ENCODE measurements around the gene THAP3. TPM values are rescaled to one million over a fixed set of nuclear protein-coding genes. Genes with fewer than 3 reads are reported as not detected.

THAP3 gene
- total and polyA plus RNA-seq, 2 experiments from 2014 or later: 15.1 to 23.8 TPM

- H3K27ac Mint-ChIP-seq: no peak overlapping the region
- peaks cover 70% of the 10 kb centered on the region for H3K36me3 Mint-ChIP-seq (ENCODE audit: low read depth)
- H3K27ac ChIP-seq (ENCODE audit: low read depth): no peak overlapping the region
- no peak overlapping the region for H3K4me3 ChIP-seq
- H3K4me1 Mint-ChIP-seq: peaks cover 11% of the 10 kb centered on the region; the same call in 2 of the 3 replicates
- peaks cover 5% of the 10 kb centered on the region; the same call in 1 of the 2 replicates for H3K27me3 ChIP-seq (ENCODE audit: insufficient read depth)
- DNase-seq (ENCODE audit: low spot score): no peak
- peaks cover 9% of the 10 kb centered on the region for H3K36me3 ChIP-seq (ENCODE audit: insufficient read depth)
- H3K4me1 ChIP-seq (ENCODE audit: insufficient read depth): peaks cover 9% of the 10 kb centered on the region
- no peak for ATAC-seq
- H4K20me1 ChIP-seq (replicated peaks; ENCODE audit: insufficient read depth): peaks cover 48% of the 10 kb centered on the region
- no peak overlapping the region for H3K4me2 ChIP-seq
- H3K9me3 Mint-ChIP-seq: no peaks in the 10 kb centered on the region
- peaks cover 57% of the 10 kb centered on the region for H3K79me2 ChIP-seq (replicated peaks; ENCODE audit: insufficient read depth)
- TF ChIP-seq CREB1 (CRISPR knock-in tag; IDR thresholded peaks at IDR 0.05; ENCODE audit: low read depth) (no peak), ZNF462 (CRISPR knock-in tag; IDR thresholded peaks at IDR 0.05) (no peak), POLR2AphosphoS5 (IDR thresholded peaks at IDR 0.05; ENCODE audit: low read depth) (no peak), NANOG (IDR thresholded peaks at IDR 0.05; ENCODE audit: borderline replicate concordance) (no peak), EZH2 (IDR thresholded peaks at IDR 0.05; ENCODE audit: low read depth, unreplicated experiment) (no peak), EZH2phosphoT487 (IDR thresholded peaks at IDR 0.05; ENCODE audit: unreplicated experiment) (no peak), STAT1 (IDR thresholded peaks at IDR 0.05; ENCODE audit: unreplicated experiment) (no peak), ZNF114 (CRISPR knock-in tag; IDR thresholded peaks at IDR 0.05) (no peak), JUNB (IDR thresholded peaks at IDR 0.05; ENCODE audit: unreplicated experiment) (no peak), ZNF331 (CRISPR knock-in tag; IDR thresholded peaks at IDR 0.05; ENCODE audit: low read depth) (no peak), ETS1 (IDR thresholded peaks at IDR 0.05) (no peak)
- TF ChIP-seq, protein P1, sequence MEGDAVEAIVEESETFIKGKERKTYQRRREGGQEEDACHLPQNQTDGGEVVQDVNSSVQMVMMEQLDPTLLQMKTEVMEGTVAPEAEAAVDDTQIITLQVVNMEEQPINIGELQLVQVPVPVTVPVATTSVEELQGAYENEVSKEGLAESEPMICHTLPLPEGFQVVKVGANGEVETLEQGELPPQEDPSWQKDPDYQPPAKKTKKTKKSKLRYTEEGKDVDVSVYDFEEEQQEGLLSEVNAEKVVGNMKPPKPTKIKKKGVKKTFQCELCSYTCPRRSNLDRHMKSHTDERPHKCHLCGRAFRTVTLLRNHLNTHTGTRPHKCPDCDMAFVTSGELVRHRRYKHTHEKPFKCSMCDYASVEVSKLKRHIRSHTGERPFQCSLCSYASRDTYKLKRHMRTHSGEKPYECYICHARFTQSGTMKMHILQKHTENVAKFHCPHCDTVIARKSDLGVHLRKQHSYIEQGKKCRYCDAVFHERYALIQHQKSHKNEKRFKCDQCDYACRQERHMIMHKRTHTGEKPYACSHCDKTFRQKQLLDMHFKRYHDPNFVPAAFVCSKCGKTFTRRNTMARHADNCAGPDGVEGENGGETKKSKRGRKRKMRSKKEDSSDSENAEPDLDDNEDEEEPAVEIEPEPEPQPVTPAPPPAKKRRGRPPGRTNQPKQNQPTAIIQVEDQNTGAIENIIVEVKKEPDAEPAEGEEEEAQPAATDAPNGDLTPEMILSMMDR (conservative IDR thresholded peaks at IDR 0.05; ENCODE audit: low read depth in 2 of 2): no peak
- TF ChIP-seq, protein P2, sequence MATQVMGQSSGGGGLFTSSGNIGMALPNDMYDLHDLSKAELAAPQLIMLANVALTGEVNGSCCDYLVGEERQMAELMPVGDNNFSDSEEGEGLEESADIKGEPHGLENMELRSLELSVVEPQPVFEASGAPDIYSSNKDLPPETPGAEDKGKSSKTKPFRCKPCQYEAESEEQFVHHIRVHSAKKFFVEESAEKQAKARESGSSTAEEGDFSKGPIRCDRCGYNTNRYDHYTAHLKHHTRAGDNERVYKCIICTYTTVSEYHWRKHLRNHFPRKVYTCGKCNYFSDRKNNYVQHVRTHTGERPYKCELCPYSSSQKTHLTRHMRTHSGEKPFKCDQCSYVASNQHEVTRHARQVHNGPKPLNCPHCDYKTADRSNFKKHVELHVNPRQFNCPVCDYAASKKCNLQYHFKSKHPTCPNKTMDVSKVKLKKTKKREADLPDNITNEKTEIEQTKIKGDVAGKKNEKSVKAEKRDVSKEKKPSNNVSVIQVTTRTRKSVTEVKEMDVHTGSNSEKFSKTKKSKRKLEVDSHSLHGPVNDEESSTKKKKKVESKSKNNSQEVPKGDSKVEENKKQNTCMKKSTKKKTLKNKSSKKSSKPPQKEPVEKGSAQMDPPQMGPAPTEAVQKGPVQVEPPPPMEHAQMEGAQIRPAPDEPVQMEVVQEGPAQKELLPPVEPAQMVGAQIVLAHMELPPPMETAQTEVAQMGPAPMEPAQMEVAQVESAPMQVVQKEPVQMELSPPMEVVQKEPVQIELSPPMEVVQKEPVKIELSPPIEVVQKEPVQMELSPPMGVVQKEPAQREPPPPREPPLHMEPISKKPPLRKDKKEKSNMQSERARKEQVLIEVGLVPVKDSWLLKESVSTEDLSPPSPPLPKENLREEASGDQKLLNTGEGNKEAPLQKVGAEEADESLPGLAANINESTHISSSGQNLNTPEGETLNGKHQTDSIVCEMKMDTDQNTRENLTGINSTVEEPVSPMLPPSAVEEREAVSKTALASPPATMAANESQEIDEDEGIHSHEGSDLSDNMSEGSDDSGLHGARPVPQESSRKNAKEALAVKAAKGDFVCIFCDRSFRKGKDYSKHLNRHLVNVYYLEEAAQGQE (IDR thresholded peaks at IDR 0.05; ENCODE audit: unreplicated experiment): no peak
- no peak overlapping the region for H3K4me3 Mint-ChIP-seq
- no peaks in the 10 kb centered on the region for H3K9me2 ChIP-seq (ENCODE audit: insufficient read depth)
- no peaks in the 10 kb centered on the region; the same call in 1 of the 2 replicates for H3F3A ChIP-seq (replicated peaks; ENCODE audit: low read depth)
- peaks cover 11% of the 10 kb centered on the region for H3K27me3 Mint-ChIP-seq (ENCODE audit: insufficient read depth, low read depth, poor library complexity)
- no peak overlapping the region for H2AFZ ChIP-seq
Measured at GRCh38 chr1:6597777-6598131, 26.9 kb upstream of the THAP3 start.

All from GM23338 (cell line).